Epithelial cell of prostate (primary cell): ENCODE data around the gene ARMC3.
"Not testable (repeated sequence)": the region's sequence is repeated elsewhere in the genome, so short reads cannot be mapped to it uniquely, and the experiment has no call there.

Experiments
- DNase-seq: peaks from one replicate; pipeline ENCODE4 v3.0.0-alpha.2; 2011; ENCODE audit warnings: low read depth, low spot score
- H3K27ac ChIP-seq: fragments of 450-650 bp; 2 replicates; pipeline ENCODE4 v1.5.1; 2017; ENCODE audit warnings: mild to moderate bottlenecking

The ARMC3 gene

GRCh38 chr10:22915314-22915713, 12.5 kb upstream of the ARMC3 start:
- DNase-seq: no peak
- H3K27ac ChIP-seq: no peak overlapping the region

- no peak for DNase-seq
- no peak overlapping the region for H3K27ac ChIP-seq
Measured at GRCh38 chr10:22925088-22925487, 2.8 kb upstream of the ARMC3 start.

- DNase-seq: no peak
- no peak overlapping the region for H3K27ac ChIP-seq
Measured at GRCh38 chr10:22927166-22927565, 687 bp upstream of the ARMC3 start.

GRCh38 chr10:22929053-22929452, 1.2 kb downstream of the ARMC3 start:
- not testable (repeated sequence) for H3K27ac ChIP-seq, DNase-seq

- no peak overlapping the region for H3K27ac ChIP-seq
- DNase-seq: peak; percentile 57
Measured at GRCh38 chr10:22931948-22932347, 4.1 kb downstream of the ARMC3 start.

GRCh38 chr10:22932626-22933370, 4.9 kb downstream of the ARMC3 start:
- no peak for DNase-seq
- H3K27ac ChIP-seq: no peak overlapping the region

GRCh38 chr10:22934726-22935125, 6.9 kb downstream of the ARMC3 start:
- no peak for DNase-seq
- no peak overlapping the region for H3K27ac ChIP-seq

- H3K27ac ChIP-seq: no peak overlapping the region
- DNase-seq: no peak
Measured at GRCh38 chr10:22942437-22942836, 14.6 kb downstream of the ARMC3 start.

- DNase-seq: no peak
- no peak overlapping the region for H3K27ac ChIP-seq
Measured at GRCh38 chr10:22945934-22946673, 18.3 kb downstream of the ARMC3 start.

GRCh38 chr10:22954970-22955369, 27.1 kb downstream of the ARMC3 start:
- no peak for DNase-seq
- no peak overlapping the region for H3K27ac ChIP-seq

- no peak overlapping the region for H3K27ac ChIP-seq
- DNase-seq: peak; percentile 67
Measured at GRCh38 chr10:22958338-22958737, 30.5 kb downstream of the ARMC3 start.

- DNase-seq: no peak
- no peak overlapping the region for H3K27ac ChIP-seq
Measured at GRCh38 chr10:22959292-22959691, 31.4 kb downstream of the ARMC3 start.

- H3K27ac ChIP-seq: no peak overlapping the region
- no peak for DNase-seq
Measured at GRCh38 chr10:22959950-22960349, 32.1 kb downstream of the ARMC3 start.

GRCh38 chr10:22962817-22963216, 35.0 kb downstream of the ARMC3 start:
- no peak overlapping the region for H3K27ac ChIP-seq
- DNase-seq: no peak

- H3K27ac ChIP-seq: no peak overlapping the region
- DNase-seq: no peak
Measured at GRCh38 chr10:22969704-22970103, 41.9 kb downstream of the ARMC3 start.

GRCh38 chr10:22976534-22976933, 48.7 kb downstream of the ARMC3 start:
- DNase-seq: no peak
- no peak overlapping the region for H3K27ac ChIP-seq

- H3K27ac ChIP-seq: no peak overlapping the region
- no peak for DNase-seq
Measured at GRCh38 chr10:22977751-22978150, 49.9 kb downstream of the ARMC3 start.

- DNase-seq: no peak
- no peak overlapping the region for H3K27ac ChIP-seq
Measured at GRCh38 chr10:22978287-22978686, 50.4 kb downstream of the ARMC3 start.

- H3K27ac ChIP-seq: no peak overlapping the region
- no peak for DNase-seq
Measured at GRCh38 chr10:22978918-22979317, 51.1 kb downstream of the ARMC3 start.

GRCh38 chr10:22980822-22981221, 53.0 kb downstream of the ARMC3 start:
- no peak overlapping the region for H3K27ac ChIP-seq
- DNase-seq: no peak

- no peak for DNase-seq
Measured at GRCh38 chr10:22984066-22984465, 56.2 kb downstream of the ARMC3 start.

More at GRCh38 chr10:22984066-22984465, 56.2 kb downstream of the ARMC3 start:
- H3K27ac ChIP-seq: no peak overlapping the region
